K562 (cell line): ENCODE results near the gene ZNF646. TPM values are rescaled to one million over a fixed set of nuclear protein-coding genes. Genes with fewer than 3 reads are reported as not detected.

Experiments used
- EP400 ChIP-seq: fragments of 450-650 bp; IDR thresholded peaks from 2 replicates; pipeline ENCODE4 v1.6.1; 2017; ENCODE audit warnings: antibody characterized with exemption, mild to moderate bottlenecking, moderate library complexity
- FIP1L1 ChIP-seq: fragments of 200-400 bp; formaldehyde crosslinking; IDR thresholded peaks from 2 replicates; pipeline ENCODE4 v1.6.1; 2018; ENCODE audit warnings: mild to moderate bottlenecking, low read depth, low read length; ENCODE audit not compliant: poor library complexity, severe bottlenecking
- GABPA ChIP-seq: fragments of 200-800 bp; sonication (Bioruptor generic); conservative IDR thresholded peaks from 2 replicates; pipeline ENCODE4 v1.6.1; 2016; ENCODE audit warnings: low read depth, missing genetic modification characterization, missing compliant biosample characterization
- MEIS2 ChIP-seq: fragments of 450-650 bp; IDR thresholded peaks from 2 replicates; pipeline ENCODE4 v1.6.1; 2014; ENCODE audit warnings: mild to moderate bottlenecking; ENCODE audit not compliant: partially characterized antibody
- NRF1 ChIP-seq, 2 experiments: fragments of 450-650 bp; IDR thresholded peaks in 1 of 2; conservative IDR thresholded peaks in 1 of 2; 2 replicates each; pipeline ENCODE4 v1.6.1; 2014; ENCODE audit warnings: mild to moderate bottlenecking in 2 of 2
- POLR2AphosphoS5 ChIP-seq: IDR thresholded peaks from 2 replicates; pipeline ENCODE4 v1.6.1; 2011; ENCODE audit warnings: mild to moderate bottlenecking, low read depth, low read length, moderate library complexity; ENCODE audit not compliant: control insufficient read depth, insufficient read depth
- POLR2G ChIP-seq: fragments of 200-400 bp; formaldehyde crosslinking; IDR thresholded peaks from 2 replicates; pipeline ENCODE4 v1.6.1; 2017; ENCODE audit warnings: low read depth, mild to moderate bottlenecking, antibody characterized with exemption, low read length, moderate library complexity
- POLR2H ChIP-seq: IDR thresholded peaks from 2 replicates; pipeline ENCODE4 v1.6.1; 2016; ENCODE audit warnings: missing genetic modification characterization, low read depth, mild to moderate bottlenecking, control low read depth, missing compliant biosample characterization, moderate library complexity
- PTRF ChIP-seq: fragments of 450-650 bp; IDR thresholded peaks from 2 replicates; pipeline ENCODE4 v1.6.1; 2016; ENCODE audit warnings: mild to moderate bottlenecking, missing genetic modification characterization, missing compliant biosample characterization
- RBFOX2 ChIP-seq: fragments of 200-400 bp; formaldehyde crosslinking; IDR thresholded peaks from 2 replicates; pipeline ENCODE4 v1.6.1; 2017; ENCODE audit warnings: low read depth, mild to moderate bottlenecking, low read length, moderate library complexity
- RBM14 ChIP-seq: fragments of 200-400 bp; formaldehyde crosslinking; IDR thresholded peaks from 2 replicates; pipeline ENCODE4 v1.6.1; 2018; ENCODE audit warnings: low read depth, mild to moderate bottlenecking, low read length, moderate library complexity, borderline replicate concordance; ENCODE audit not compliant: insufficient read depth
- TAF7 ChIP-seq: fragments of 450-650 bp; IDR thresholded peaks from 2 replicates; pipeline ENCODE4 v1.6.1; 2016; ENCODE audit warnings: missing genetic modification characterization, missing compliant biosample characterization
- UBTF ChIP-seq, 2 experiments: IDR thresholded peaks; 2 replicates each; pipeline ENCODE4 v1.6.1; 2012; ENCODE audit warnings: improper control_type of control experiment in 2 of 2, low read depth in 2 of 2, low read length in 2 of 2, borderline replicate concordance in 1 of 2
- ZNF384 ChIP-seq: IDR thresholded peaks from 2 replicates; pipeline ENCODE4 v1.6.1; 2012; ENCODE audit warnings: low read depth, low read length, improper control_type of control experiment
- ZNF766 ChIP-seq: fragments of 200-800 bp; sonication (Bioruptor generic); conservative IDR thresholded peaks from 2 replicates; pipeline ENCODE4 v1.6.1; 2016; ENCODE audit warnings: missing genetic modification characterization, missing compliant biosample characterization
- polyA plus RNA-seq, 8 experiments: library from polyadenylated mRNA; depleted of rRNA in 4 of 8; stranded (reverse) in 5 of 8; unstranded in 3 of 8; fragments of >200 nt; fragmentation: Nextera tagmentation in 2 of 8; fragmentation: Illumina TruSeq in 1 of 8; extraction: Ambion mirVana in 2 of 8; extraction: Trizol in 1 of 8; gene quantifications; 2 replicates each; pipeline versions ENCODE4 v1.2.1 to v1.2.3, GENCODE V29; 2011 to 2014; ENCODE audit warnings: inconsistent platforms in 1 of 8, missing spikeins in 1 of 8
- total RNA-seq, 7 experiments: library from RNA; depleted of rRNA in 6 of 7; stranded (reverse); fragments of >200 nt in 6 of 7; fragmentation: Illumina TruSeq in 2 of 7; extraction: Trizol in 2 of 7; gene quantifications; 2 replicates each; pipeline versions ENCODE4 v1.2.1 to v1.2.3, GENCODE V29; 2011 to 2021; ENCODE audit warnings: low replicate concordance in 1 of 7
- TF ChIP-seq, protein P1 (sequence below), 2 experiments: fragments of 450-650 bp; formaldehyde crosslinking in 1 of 2; IDR thresholded peaks; 2 replicates each; pipeline versions ENCODE4 v1.4.0 to v1.6.1; 2014 to 2020; ENCODE audit warnings: mild to moderate bottlenecking in 2 of 2, borderline replicate concordance in 1 of 2, low read depth in 1 of 2

ZNF646 gene
- total and polyA plus RNA-seq, 9 of the 15 experiments (the other 6 are each of a cell fraction or from before 2014, with no cell fraction given), result 0.08 to 20.6 (median 8.0) TPM

- TF ChIP-seq UBTF (IDR thresholded peaks at IDR 0.05; ENCODE audit: borderline replicate concordance in 1 of 2, low read depth in 2 of 2, low read length in 2 of 2) (no peak), EP400 (peak; percentile 87), RBM14 (no peak), POLR2G (peak; percentile 98), POLR2H (tag) (peak; percentile 94), GABPA (peak; percentile 99), NRF1 (conservative IDR thresholded peaks at IDR 0.05 in 1 of 2, IDR thresholded peaks at IDR 0.05 in 1 of 2) (peak; percentile 59 to 63), POLR2AphosphoS5 (peak; percentile 92), ZNF384 (0 out of 2 replicates have a peak, but pooled peaks have one; percentile 32), RBFOX2 (peak; percentile 97), FIP1L1 (peak; percentile 54), ZNF766 (CRISPR knock-in tag) (peak; percentile 88), MEIS2 (no peak), PTRF (tag) (no peak), TAF7 (tag) (0 out of 2 replicates have a peak, but pooled peaks have one; percentile 23)
- TF ChIP-seq, protein P1, sequence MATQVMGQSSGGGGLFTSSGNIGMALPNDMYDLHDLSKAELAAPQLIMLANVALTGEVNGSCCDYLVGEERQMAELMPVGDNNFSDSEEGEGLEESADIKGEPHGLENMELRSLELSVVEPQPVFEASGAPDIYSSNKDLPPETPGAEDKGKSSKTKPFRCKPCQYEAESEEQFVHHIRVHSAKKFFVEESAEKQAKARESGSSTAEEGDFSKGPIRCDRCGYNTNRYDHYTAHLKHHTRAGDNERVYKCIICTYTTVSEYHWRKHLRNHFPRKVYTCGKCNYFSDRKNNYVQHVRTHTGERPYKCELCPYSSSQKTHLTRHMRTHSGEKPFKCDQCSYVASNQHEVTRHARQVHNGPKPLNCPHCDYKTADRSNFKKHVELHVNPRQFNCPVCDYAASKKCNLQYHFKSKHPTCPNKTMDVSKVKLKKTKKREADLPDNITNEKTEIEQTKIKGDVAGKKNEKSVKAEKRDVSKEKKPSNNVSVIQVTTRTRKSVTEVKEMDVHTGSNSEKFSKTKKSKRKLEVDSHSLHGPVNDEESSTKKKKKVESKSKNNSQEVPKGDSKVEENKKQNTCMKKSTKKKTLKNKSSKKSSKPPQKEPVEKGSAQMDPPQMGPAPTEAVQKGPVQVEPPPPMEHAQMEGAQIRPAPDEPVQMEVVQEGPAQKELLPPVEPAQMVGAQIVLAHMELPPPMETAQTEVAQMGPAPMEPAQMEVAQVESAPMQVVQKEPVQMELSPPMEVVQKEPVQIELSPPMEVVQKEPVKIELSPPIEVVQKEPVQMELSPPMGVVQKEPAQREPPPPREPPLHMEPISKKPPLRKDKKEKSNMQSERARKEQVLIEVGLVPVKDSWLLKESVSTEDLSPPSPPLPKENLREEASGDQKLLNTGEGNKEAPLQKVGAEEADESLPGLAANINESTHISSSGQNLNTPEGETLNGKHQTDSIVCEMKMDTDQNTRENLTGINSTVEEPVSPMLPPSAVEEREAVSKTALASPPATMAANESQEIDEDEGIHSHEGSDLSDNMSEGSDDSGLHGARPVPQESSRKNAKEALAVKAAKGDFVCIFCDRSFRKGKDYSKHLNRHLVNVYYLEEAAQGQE (IDR thresholded peaks at IDR 0.05; ENCODE audit: borderline replicate concordance), result no peak
- TF ChIP-seq, protein P1 (CRISPR knock-in tag; IDR thresholded peaks at IDR 0.05; ENCODE audit: low read depth), result peak; percentile 71; the same call in 1 of the 2 replicates
These were observed 43.4 kb downstream of the ZNF646 start, which contains the start of gene KAT8 (continued) for GRCh38 chr16:31117384-31118222.
